Measurements from ENCODE around the gene LNX2.

Gene LNX2

GRCh38 chr13:27620377-27621115 is at the start of gene LNX2:
Gene LNX2 (minus strand): TSS chr13:27620529. CDS start chr13:27581703, 38,826 bp downstream.
- DNase-seq: peak; percentile 98

- DNase-seq: no peak
These were observed 47.6 kb upstream of the LNX2 start for GRCh38 chr13:27667946-27668345.

- no peak for DNase-seq
These were observed 46.6 kb upstream of the LNX2 start for GRCh38 chr13:27666951-27667350.

GRCh38 chr13:27665761-27666160 is 45.4 kb upstream of the LNX2 start:
- no peak for DNase-seq

- no peak for DNase-seq
These were observed 45.0 kb upstream of the LNX2 start for GRCh38 chr13:27665333-27665732.

GRCh38 chr13:27663947-27664346 is 43.6 kb upstream of the LNX2 start:
- DNase-seq: no peak

- DNase-seq: no peak
These were observed 42.6 kb upstream of the LNX2 start for GRCh38 chr13:27662738-27663470.

- DNase-seq: no peak
These were observed 40.7 kb upstream of the LNX2 start for GRCh38 chr13:27661017-27661416.

- no peak for DNase-seq
These were observed 40.2 kb upstream of the LNX2 start for GRCh38 chr13:27660511-27660910.

- DNase-seq: no peak
These were observed 39.0 kb upstream of the LNX2 start for GRCh38 chr13:27659145-27659865.

GRCh38 chr13:27658546-27658945 is 38.2 kb upstream of the LNX2 start:
- no peak for DNase-seq

- no peak for DNase-seq
These were observed 37.4 kb upstream of the LNX2 start for GRCh38 chr13:27657724-27658123.

GRCh38 chr13:27654816-27655215 is 34.5 kb upstream of the LNX2 start:
- DNase-seq: no peak

- DNase-seq: no peak
These were observed 33.7 kb upstream of the LNX2 start for GRCh38 chr13:27654059-27654458.

- no peak for DNase-seq
These were observed 30.0 kb upstream of the LNX2 start for GRCh38 chr13:27650312-27650711.

- no peak for DNase-seq
These were observed 24.0 kb upstream of the LNX2 start for GRCh38 chr13:27644302-27644701.

- DNase-seq: no peak
These were observed 23.2 kb upstream of the LNX2 start for GRCh38 chr13:27643334-27644132.

- no peak for DNase-seq
These were observed 21.6 kb upstream of the LNX2 start for GRCh38 chr13:27641711-27642502.

GRCh38 chr13:27639186-27639585 is 18.9 kb upstream of the LNX2 start:
- DNase-seq: no peak

- DNase-seq: no peak
These were observed 18.2 kb upstream of the LNX2 start for GRCh38 chr13:27638521-27638920.

- no peak for DNase-seq
These were observed 17.7 kb upstream of the LNX2 start for GRCh38 chr13:27638001-27638400.

GRCh38 chr13:27637289-27637626 is 16.9 kb upstream of the LNX2 start:
- DNase-seq: no peak

Data from NCI-H146 (cell line).